HG03571 (cell line): ENCODE data around the gene IL22RA2.

ENCODE experiments used
- ATAC-seq: cut with Tn5 transposase; IDR thresholded peaks from one replicate; pipeline ENCODE4 v1.9.1; 2021; ENCODE audit not compliant: unreplicated experiment

The IL22RA2 gene

GRCh38 chr6:137097526-137097925, 75.9 kb downstream of the IL22RA2 start:
- no peak for ATAC-seq

GRCh38 chr6:137097057-137097456, 76.4 kb downstream of the IL22RA2 start:
- no peak for ATAC-seq

GRCh38 chr6:137095651-137096238, 77.7 kb downstream of the IL22RA2 start:
- ATAC-seq, result peak; percentile 56

- ATAC-seq, result no peak
Measured at GRCh38 chr6:137095093-137095492, 78.4 kb downstream of the IL22RA2 start.

- ATAC-seq, result no peak
Measured at GRCh38 chr6:137094411-137095008, 78.9 kb downstream of the IL22RA2 start.
